ENCODE measurements around the gene NUP205.
A peak's percentile ranks its signal among the peaks of the same experiment; 100 is the strongest.

The NUP205 gene

GRCh38 chr7:135557455-135558336 lies at the start of gene NUP205:
Gene NUP205, plus strand, starts transcription at chr7:135557917. Its CDS starts 28 bp downstream, at chr7:135557945.
- peak; percentile 65 to 89 for DNase-seq

- DNase-seq, result no peak
Observed at GRCh38 chr7:135508883-135509588, 48.7 kb upstream of the NUP205 start.

DNA sequence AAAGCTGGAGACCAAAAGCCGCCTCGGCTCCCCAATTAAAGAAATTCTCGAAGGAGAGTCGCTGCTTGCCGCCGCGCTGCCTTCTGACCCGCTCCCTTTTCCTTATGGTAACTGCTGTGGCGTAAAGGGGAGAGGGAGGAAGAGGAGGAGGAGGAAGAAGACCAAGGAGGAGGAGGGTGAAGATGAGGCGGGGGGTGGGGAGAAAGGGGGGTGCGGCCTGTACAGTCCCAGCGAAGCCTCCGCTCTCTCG lies 48.2 kb upstream of the NUP205 start:
- no peak for DNase-seq

GRCh38 chr7:135509839-135510591 lies 47.7 kb upstream of the NUP205 start, which contains the start of gene CNOT4:
Gene CNOT4, minus strand, starts transcription at chr7:135510102. Its CDS starts 71,771 bp downstream, at chr7:135438331.
- DNase-seq, result peak; percentile 95 to 98

DNA sequence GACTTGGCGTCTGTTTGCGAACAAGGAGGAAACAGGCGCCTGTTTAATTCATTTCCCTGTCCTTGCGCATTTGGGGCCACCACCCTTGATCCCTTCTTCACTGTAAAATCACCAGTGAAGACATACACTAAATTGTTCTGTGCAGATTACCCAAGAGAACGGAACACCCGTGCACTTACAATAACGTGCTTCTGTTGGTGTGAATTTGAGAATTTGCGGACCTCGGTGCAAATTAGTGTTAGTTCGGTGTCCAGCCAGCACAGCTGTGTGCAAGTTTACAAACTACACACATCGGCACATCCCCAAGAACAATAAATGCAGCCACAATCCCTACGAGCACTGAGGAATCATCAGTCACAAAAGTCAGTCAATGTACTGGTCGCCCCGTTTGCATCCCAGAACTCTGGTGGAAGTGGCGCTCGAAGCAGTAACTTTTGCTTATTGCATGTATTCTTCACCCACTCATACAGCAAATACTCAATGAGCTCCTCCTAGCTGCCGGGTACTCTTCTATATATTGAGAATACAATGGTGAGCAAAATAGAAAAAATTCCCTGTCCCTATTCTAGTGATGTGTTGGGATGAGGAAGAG lies 47.0 kb upstream of the NUP205 start:
- peak; percentile 19 to 26 for DNase-seq

DNA sequence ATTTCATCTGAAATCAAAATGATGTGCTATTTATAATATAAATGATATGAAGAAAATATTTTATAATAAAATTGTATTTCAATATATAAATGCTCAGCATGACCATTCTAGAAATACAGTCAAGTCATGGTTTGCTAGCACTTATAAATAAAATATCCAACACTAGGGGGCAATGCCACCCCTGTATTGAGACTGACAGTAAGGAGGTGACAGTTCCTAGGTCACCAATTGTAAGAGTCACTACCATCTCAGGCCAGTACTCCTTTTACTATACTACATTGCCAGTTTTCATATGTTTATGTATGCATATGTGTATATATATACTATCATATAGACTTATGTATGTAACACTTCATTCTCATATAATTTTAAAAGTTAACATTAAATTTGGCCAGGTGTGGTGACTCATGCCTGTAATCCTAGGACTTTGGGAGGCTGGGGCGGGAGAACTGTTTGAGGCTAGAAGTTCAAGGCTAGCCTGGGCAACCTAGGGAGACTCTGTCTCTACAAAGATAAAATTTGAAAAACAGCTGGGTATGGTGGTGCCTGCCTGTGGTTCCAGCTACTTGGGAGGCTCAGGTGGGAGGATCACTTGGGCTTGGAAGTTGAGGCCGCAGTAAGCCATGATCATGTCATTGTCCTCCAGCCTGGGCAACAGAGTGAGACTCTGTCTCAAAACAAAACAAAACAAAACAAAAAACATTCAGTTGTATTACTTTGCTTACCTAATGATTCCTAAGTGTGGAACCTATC lies 45.4 kb upstream of the NUP205 start:
- DNase-seq, result peak; percentile 1 to 55

DNA sequence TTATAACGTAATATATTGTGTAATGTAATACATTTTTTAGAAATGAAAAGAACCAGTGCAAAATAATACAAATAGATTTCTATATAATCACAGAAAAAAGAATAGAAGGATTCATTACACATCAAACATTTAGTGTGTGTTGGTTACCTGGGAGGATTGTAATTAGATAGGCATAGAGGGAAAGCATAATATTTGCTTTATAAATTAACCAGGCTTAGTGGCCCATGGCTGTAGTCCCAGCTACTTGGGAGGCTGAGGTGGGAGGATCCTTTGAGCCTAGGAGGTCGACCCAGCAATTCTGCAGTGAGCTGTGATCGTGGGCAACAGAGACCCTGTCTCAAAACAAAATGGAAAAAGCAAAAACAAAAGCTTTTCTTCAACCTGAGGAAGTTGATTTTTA lies 42.9 kb upstream of the NUP205 start:
- DNase-seq, result no peak

GRCh38 chr7:135517060-135517459 lies 40.7 kb upstream of the NUP205 start:
- DNase-seq, result no peak

DNA sequence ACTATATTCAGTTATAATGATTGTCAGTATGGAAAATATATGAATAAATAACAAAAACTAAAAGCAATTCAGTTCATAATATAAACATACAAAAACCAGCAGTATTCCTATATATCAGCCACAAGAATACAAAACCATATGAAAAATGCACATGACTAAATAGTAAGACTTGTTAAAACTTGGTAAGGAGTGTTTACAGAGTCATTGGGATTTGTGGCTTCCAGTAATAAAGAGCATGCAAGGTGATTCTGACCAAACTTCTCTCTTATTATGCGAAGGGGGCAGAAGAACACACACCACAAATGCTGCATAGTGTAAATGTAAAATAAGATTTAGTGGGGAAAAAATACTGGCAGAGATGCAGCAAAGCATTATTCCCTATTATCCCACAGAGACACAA lies 39.0 kb upstream of the NUP205 start:
- no peak for DNase-seq

GRCh38 chr7:135519233-135519688 lies 38.5 kb upstream of the NUP205 start:
- no peak for DNase-seq

- DNase-seq, result no peak
Observed at GRCh38 chr7:135519871-135520270, 37.8 kb upstream of the NUP205 start.

- no peak for DNase-seq
Observed at GRCh38 chr7:135522509-135522908, 35.2 kb upstream of the NUP205 start.

DNA sequence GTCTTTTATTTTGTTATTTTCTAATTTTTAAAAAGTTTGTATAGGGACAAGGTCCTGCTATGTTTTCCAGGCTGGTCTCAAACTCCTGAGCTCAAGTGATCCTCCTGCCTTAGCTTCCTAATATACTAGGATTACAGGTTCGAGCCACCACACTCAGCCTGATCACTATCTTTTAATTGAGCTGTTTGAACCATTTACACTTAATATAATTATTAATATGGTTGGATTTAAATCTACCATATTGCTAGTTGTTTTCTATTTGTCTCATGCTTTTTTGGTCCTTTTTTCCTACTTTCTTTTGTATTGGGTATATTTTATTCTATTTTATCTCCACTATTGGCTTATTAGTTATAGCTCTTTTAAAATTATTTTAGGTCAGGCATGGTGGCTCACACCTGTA lies 34.6 kb upstream of the NUP205 start:
- no peak for DNase-seq

GRCh38 chr7:135525426-135525825 lies 32.3 kb upstream of the NUP205 start:
- no peak for DNase-seq

DNA sequence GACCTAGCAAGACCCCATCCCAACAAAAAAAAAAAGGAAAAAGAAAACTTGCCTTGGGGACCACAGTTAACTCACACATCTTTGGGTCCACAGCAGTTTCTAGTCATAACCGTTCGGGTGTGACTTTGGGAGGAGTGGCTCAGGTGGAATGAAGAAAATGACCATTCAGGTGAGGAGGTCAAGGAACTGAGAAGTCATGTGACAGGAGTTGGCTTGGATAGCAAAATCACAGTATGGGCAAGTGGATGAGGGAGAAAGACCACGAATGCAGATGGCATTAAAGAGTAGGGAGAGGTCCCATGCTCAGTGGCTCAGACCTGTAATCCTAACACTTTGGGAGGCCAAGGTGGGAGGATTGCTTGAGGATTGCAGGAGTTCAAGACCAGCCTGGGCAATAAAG lies 30.7 kb upstream of the NUP205 start:
- no peak for DNase-seq

GRCh38 chr7:135536150-135536549 lies 21.6 kb upstream of the NUP205 start:
- DNase-seq, result no peak

- DNase-seq, result no peak
Observed at GRCh38 chr7:135537453-135537852, 20.3 kb upstream of the NUP205 start.

DNA sequence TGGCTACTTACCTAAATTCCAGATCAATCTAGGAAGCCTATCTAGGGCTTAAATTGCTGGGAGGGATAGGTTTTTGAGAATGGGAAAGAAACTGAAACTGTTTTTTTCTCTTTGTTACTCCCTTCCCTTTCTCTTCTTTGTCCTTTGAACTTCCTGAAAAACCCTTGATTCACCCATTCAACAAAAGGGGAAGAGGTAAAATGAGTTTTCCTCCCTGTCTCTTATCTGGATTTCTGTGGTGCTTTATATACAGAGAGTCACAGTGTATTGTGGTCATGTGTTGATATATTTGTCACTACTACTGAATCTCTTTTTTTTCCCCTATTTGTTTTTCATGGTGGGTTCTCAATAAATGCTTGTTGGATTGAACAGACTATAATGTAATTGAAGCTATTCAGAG lies 19.8 kb upstream of the NUP205 start:
- no peak for DNase-seq

- no peak for DNase-seq
Observed at GRCh38 chr7:135538376-135538775, 19.3 kb upstream of the NUP205 start.

GRCh38 chr7:135539629-135540028 lies 18.1 kb upstream of the NUP205 start:
- DNase-seq, result no peak

DNA sequence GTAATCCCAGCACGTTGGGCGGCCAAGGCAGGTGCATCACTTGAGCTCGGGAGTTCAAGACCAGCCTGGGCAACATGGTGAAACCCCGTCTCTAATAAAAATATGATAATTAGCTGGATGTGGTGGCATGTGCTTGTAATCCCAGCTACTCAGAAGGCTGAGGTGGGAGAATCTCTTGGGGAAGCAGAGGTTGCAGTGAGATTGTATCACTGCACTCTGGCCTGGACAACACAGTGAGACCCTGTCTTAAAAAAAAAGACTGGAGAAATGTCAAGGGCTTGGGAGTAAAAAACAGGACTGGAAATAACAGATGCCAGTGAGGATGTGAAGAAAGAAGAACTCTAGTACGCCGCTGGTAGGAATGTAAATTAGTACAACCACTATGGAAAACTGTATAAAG lies 16.7 kb upstream of the NUP205 start:
- DNase-seq, result no peak

GRCh38 chr7:135550196-135550595 lies 7.5 kb upstream of the NUP205 start:
- no peak for DNase-seq
